Glomerular visceral epithelial cell (primary cell): Measurements from ENCODE around the gene RNU1-3.
"Not testable (repeated sequence)": the region's sequence is repeated elsewhere in the genome, so short reads cannot be mapped to it uniquely, and the experiment has no call there.

Experiments used
- DNase-seq: peaks from one replicate; pipeline ENCODE4 v3.0.0-alpha.2; 2016; ENCODE audit errors: extremely low spot score

RNU1-3 gene

GRCh38 chr1:16694308-16694702 lies 27.6 kb upstream of the RNU1-3 start:
- not testable (repeated sequence) for DNase-seq

GRCh38 chr1:16693449-16694307 lies 26.9 kb upstream of the RNU1-3 start:
- DNase-seq: not testable (repeated sequence)

GRCh38 chr1:16692717-16693448 lies 26.1 kb upstream of the RNU1-3 start:
- DNase-seq: not testable (repeated sequence)

- DNase-seq: not testable (repeated sequence)
Observed at GRCh38 chr1:16692283-16692682, 25.5 kb upstream of the RNU1-3 start.

- not testable (repeated sequence) for DNase-seq
Observed at GRCh38 chr1:16690971-16691682, 24.4 kb upstream of the RNU1-3 start.

GRCh38 chr1:16687132-16687800 lies 20.5 kb upstream of the RNU1-3 start:
- DNase-seq: not testable (repeated sequence)

GRCh38 chr1:16685445-16686371 lies 19.0 kb upstream of the RNU1-3 start:
- not testable (repeated sequence) for DNase-seq

- not testable (repeated sequence) for DNase-seq
Observed at GRCh38 chr1:16684738-16685337, 18.1 kb upstream of the RNU1-3 start.

- DNase-seq: not testable (repeated sequence)
Observed at GRCh38 chr1:16684152-16684551, 17.4 kb upstream of the RNU1-3 start.

- DNase-seq: not testable (repeated sequence)
Observed at GRCh38 chr1:16682803-16683202, 16.1 kb upstream of the RNU1-3 start.

GRCh38 chr1:16680366-16680765 lies 13.6 kb upstream of the RNU1-3 start:
- DNase-seq: not testable (repeated sequence)

- peak; percentile 35 for DNase-seq
Observed at GRCh38 chr1:16677552-16678431, 11.0 kb upstream of the RNU1-3 start.

- peak; percentile 24 for DNase-seq
Observed at GRCh38 chr1:16676661-16677523, 10.1 kb upstream of the RNU1-3 start.

- DNase-seq: not testable (repeated sequence)
Observed at GRCh38 chr1:16675118-16675510, 8.4 kb upstream of the RNU1-3 start.

GRCh38 chr1:16673976-16674375 lies 7.2 kb upstream of the RNU1-3 start:
- not testable (repeated sequence) for DNase-seq

- DNase-seq: not testable (repeated sequence)
Observed at GRCh38 chr1:16665836-16666235, 912 bp downstream of the RNU1-3 start.

GRCh38 chr1:16658234-16658633 lies 8.5 kb downstream of the RNU1-3 start:
- not testable (repeated sequence) for DNase-seq
